CD4-positive, alpha-beta T cell treated with Interleukin-10 for 1 hour (primary cell): ENCODE measurements around the gene DIAPH3.

Experiments
- DNase-seq: peaks from one replicate; pipeline ENCODE4 v3.0.0-alpha.2; 2020

Gene DIAPH3

DNA sequence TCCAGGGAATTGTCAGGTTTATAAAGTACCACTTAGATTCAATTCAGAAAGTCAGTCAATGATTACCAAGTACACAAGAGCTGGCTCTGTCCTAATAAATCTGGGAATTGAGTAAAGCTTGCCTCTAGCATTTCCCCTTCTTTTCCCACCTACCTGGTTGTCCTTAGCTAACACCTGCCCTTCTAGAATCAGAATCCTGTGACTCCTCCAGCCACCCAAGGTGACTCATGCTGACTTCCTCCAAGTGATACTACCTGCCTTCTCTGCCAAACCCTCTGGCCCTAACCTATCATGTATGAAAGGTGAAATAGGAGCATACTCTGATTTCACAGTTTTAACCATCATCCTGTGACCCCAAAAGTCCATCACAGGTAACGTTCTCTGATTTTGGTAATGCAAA lies 151.2 kb downstream of the DIAPH3 start:
- no peak for DNase-seq

DNA sequence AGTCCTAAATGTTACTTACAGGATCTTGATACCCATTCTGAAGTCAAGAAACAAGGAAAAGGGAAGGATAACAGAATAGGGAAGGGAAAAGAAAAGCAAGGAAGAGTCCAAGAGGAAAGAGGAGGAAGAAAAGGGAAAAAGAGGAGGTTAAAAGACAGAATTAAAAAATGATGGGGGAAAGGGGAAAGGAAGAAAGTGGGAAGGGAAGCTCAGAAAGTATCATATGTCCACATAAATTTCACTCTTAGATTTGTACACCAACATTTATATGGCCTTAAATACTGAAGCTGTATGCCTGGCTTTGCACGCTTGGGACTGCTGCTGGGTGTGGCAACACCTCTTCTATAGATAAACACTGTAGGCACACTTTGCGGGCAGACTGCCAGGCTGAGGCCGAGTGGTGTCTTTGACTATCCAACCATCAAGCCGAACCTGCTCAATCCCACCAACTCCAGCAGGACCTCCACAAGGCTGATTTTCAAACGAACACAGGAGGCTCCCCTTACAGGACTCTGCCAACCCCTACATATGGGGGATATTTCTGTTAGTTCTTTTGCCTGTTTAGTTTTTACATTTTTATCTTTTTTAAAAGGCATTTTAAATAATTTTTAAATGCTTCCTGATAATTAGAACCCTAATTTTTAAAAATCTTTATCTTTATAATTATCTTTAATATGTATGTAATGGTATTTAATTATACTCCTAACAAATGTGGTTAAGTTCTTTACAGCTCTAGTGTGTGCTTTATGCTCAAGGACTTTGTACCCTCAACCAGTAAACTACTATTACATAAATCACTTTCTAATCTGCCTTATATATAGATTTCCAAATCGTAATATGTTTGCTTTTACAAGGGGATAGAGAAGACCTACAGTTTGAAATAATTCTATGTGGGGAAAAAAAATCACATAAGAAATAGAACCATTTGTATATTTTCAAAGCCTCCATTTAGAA lies 154.2 kb downstream of the DIAPH3 start:
- DNase-seq, result no peak

DNA sequence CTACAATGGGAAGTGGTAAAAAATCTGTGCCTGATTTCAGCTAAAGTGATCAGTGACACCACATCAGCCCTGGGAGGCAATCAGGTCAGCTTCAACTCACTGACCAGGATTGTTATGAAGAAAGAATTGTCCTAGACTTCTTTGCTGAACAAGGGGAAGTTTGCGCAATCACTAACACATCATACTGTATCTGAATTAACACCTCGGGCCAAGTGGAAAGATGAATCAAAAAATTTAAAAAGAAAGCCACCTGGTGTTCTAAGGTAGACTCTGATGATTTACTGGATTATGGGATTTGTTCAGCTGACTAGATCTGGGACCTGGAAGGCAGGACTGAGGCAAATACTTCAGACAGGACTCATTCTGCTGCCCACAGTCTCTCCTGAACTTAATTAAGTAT lies 161.8 kb downstream of the DIAPH3 start:
- DNase-seq, result no peak

DNA sequence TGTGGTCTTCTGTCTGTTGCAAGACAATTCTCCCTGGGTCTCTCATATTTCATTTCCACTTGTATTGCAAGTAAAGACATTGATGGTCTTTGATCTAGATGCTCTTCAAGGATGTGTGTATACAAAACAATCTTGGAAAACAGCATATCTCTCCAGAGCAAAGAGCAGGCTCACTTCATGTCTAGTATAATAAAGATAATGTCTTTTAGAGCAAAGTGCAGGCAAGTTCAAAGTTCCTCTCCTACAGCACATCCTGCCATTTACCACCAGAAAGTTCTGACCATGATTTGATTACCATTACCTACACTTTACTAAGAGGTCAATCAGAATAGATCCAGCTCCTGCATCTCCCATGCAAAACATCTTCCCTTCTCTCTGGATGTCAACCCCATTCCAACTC lies 162.8 kb downstream of the DIAPH3 start:
- no peak for DNase-seq

DNA sequence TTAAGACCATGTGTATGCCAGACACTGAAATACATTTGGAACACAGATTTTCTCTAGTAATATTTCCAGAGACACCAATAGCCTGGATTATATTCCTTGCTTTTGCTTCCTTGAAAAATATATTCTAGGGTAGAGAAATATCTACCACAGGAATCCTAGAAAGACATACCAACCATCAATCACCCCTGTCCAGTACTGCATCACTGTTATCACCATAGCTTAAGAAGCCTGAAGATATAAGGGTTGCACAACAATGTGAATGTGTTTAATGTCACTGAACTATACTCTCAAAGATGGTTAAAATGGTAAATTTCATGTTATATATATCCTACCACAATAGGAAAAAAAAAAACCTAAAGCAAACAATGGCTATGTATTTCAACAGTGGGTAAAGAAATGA lies 163.6 kb downstream of the DIAPH3 start:
- DNase-seq, result no peak

DNA sequence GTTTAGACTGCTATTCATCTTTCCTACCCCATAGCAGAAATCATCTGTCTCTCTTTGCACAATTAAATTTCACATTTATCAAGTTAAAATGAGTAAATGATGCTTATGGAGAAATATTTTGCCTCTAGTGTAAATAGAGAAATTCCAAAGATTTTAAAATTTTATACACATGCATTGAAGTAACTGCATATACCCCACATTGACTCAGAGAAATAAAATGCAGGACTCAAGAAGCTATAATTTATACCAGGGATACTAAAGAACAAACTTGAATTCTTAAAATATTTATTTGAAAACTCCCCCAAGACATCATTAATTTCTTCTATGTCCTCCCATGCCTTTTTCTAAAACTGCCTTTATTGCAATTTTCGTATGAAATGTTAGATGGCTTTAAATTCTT lies 165.8 kb downstream of the DIAPH3 start:
- DNase-seq, result no peak

DNA sequence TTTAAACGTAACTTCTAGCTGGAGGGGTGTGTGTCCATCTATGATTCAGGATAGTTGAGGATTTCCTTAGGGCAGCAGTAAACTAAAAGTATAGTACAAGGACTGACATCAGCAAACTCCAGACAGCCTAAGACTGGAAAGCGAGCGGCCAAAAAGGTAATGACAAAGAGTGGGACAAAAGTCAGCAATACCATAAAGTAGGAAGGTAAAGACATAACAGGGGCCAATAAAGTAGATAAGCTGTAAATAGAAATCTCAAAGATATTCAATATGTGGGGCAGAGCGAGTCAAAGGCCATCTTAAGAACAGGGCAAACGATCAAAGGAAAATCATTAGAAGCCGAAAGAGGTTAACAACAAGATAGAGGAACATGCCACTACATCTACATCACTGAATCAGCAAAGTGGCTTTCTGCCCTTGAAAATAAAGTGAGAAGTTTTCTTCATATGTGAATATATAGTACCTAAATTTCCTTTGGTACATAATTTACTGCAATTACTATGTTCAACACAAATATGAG lies 167.2 kb downstream of the DIAPH3 start:
- no peak for DNase-seq

DNA sequence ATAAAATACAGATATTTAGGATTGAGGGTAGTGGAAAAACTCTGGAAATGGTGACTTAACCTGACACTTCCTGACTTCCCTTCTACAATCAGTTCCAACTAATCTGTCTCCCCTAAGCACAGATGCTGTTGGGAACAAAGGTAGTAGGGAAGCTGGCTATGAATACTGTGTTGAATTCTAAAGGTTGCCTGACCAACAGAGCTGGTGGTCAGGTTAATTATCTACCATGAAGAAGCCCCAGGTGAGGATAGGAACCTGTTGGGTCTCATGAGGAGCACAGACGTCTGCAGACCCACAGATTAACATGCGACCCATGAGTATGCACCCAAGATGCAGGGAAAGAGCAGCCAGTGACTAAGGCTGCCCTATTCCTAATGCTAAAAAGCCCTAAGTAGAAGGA lies 172.3 kb downstream of the DIAPH3 start:
- DNase-seq, result no peak

DNA sequence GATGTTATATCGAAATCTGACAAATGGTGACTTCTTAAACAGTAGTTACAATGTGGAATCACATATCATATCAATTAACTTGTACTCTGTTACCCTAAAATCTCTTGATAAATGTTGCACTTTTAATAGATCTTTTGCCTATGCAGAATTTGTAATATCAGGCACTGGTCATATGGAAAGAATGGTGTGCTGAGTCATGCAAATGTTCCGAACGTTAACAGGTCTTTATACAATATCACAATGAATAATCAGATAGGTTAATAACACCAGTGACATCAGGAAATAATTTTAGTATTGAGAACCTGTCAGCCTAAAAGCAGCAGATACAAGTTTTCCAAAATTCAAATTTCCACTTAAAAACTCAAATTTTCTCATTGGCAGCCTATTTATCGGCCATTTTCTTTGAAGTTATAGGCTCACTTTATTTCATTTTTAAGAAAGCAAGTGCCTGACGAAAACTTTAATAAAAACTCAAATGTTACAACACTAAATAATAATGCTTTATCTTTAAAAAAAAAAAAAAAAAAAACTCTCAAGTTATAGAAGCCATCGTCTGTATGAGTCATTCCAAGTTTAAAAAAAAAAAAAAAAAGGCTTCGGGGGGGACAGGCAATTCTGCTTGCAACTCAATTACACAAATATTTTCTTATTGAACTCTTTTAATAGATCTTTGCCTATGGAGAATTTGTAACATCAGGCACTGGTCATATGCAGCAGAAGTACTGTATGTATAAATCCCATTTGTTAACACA lies 180.9 kb downstream of the DIAPH3 start:
- no peak for DNase-seq

DNA sequence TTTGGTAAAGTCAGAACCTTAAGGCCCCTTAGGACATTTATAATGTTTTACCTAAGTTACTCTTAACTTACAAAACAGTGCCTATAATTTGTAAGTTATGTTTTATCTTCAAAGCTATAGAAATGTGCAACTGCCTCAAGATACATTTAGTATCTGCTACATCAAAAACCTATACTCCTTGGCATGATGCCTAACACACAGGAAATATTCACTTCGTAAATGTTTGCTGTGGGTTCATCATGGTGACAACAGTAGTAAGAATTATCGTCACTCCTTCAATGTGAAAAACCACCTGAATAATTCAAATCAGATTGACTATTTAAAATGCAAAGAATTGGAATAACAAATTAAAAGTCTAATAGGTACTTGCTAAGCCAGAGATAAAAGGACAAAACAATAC lies 184.1 kb downstream of the DIAPH3 start:
- no peak for DNase-seq

DNA sequence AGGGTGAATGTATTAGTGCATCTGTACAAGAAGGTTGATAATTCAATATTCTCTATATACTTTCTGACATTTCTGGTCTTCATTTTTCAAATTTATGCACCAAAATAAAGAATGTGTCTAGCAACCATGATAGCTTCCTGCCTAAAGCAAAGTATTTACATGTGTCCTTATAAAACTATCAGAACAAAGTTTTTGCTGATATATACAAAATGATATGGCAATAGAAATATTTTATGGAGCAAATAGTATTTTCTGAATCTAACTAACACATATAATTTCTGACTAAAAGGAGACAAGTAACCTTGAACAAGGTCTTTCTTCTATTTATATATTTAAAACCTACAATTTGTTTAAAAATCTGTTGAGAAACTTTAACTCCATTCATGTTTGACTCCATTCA lies 184.9 kb downstream of the DIAPH3 start:
- DNase-seq, result no peak

DNA sequence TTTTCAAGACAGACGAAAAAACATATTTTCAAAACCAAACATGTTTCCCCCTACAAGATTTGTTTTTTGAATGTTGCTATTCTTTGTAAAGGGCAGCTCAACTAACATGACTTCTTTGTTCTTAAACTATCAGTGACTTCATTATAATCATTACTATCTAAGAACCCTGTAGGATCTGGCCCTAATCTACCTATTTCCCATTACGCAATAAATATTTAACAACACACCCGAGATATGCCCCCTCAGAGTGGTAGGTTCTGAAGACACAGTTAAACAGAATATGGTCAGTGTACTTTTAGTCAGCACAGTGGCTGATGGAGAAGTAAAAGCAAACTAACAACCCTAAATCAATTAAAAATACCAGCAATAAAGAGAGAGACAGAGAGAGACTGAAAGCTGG lies 186.9 kb downstream of the DIAPH3 start:
- no peak for DNase-seq

DNA sequence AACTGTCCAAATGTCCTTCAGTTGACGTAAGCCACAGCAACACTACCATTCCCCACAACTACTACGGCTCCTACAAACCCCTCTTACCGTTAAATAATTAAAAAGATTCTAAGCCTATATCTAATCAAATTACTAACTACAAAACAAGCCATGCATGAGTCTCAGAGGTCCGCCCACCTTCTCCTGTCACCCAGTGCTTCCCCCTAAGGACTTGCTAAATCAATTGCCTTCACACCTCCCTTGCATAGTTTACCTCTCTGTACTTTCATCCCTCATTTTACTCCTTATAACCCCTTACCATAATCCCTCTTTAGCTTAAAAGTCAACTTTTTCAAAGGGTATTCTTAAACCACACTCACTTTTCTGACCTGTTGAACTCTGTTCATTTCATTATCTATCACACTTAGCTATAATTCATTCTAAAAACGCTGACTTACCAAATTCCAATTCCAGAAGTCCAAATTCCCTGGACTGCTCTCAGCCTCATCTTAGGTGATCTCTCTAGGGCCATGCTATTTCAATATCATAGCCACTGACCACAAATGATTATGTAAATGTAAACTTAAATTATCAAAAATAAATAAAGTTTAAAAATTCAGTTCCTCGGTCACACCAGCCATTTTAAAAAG lies 187.8 kb downstream of the DIAPH3 start:
- DNase-seq, result no peak

DNA sequence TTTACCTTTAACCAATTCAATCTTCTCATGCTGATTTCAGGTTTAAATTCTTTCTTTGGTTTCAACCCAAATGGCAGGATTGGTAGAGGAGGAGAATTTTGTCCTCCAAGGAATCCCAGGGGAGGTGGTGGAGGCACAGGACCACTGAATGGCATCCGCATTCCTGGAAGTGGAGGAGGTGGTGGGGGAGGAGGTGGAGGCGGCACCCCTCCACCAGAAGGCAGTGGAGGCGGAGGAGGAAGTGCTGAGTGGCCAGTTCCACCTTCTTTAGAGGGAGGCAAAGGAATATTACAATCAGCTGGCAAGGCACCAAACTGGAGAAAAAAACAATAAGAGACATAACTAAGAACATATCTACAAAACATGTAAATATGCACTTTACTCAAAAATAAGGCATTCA lies 192.9 kb downstream of the DIAPH3 start:
- no peak for DNase-seq

DNA sequence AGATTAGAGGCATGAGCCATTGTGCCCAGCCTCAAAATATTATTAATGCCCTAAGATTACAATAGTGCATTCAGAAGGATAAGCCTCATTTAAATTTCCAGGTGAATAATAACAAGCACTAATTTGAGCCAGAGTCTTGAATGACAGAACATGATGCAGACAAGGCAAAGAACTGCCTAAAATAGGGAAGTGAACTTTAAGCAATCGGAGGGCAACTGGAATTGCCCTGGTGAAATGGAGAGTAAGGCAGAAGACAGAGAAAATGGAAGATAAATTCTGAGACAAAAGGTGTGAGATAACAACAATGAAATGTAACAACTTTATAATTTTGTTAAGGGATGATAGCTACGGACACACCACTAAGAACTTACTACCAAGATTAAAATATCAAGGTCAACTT lies 199.9 kb downstream of the DIAPH3 start:
- no peak for DNase-seq

DNA sequence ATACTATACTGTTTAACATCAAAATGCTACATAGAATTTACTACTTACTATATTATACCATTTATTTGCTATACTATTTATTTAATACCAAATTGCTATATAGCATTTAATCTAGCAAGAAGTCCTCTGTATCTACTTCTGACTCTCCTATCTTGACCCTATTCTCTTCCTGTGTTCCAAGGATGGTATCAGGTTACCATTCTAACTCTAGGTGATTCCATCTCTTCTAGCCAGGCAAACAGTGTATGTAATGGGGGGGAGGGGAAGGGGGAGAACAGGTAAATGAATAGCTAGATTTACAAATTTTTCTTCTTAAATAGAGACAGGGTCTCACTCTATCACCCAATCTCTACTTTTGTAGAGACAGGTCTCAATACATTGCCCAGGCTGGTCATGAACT lies 200.3 kb downstream of the DIAPH3 start:
- DNase-seq, result no peak

DNA sequence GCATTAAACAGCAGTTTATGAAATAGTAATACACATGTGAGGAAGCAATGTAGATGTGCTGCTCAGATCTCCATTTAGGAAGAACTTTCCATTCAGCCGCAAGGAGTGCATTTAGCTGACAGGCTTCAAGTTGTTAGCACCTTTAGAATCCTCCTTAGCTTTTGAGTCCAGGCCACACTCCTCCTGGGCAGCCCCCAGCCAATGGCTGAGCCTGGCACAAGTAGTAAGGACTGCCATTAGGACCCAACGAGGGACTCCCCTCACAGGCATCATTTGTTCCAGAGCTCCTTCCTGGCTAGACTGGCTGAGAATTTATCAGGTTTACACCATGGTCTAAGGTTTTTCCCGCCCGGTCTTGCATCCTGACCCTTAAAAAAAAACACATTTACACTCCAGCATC lies 201.4 kb downstream of the DIAPH3 start:
- no peak for DNase-seq

DNA sequence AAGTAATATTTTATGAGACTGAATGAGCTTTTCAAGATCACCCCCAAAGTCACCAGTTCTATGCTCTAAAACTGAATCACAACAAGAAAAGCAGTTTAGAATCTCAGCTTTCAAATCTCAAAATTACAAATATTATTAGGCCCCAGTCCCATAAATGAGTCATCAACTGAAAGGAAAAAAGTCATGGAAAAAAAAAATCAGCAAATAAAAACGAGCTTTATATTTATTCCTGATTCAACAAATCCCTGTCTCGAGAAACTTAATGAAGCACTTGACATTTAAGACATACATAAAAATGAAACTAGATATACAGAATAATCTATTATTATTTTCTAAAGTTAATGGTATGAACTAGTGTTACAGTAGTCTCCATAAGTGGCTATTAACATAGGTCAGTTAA lies 203.0 kb downstream of the DIAPH3 start:
- no peak for DNase-seq

DNA sequence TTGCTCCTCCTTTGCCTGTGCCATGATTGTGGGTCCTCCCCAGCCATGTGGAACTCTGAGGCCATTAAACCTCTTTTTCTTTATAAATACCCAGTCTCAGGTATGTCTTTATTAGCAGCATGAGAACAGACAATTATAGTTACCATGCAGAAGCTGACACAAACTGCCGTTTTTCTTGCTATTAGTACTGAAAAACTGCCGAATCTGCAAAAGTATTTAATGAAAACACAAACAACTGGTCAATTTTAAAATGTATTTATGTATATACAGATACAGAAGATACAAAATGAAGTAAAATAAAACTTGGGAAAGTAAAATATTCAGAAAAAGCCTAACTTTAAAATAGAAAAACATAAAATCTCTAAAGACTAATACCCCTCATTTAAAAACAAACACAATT lies 206.3 kb downstream of the DIAPH3 start:
- no peak for DNase-seq

DNA sequence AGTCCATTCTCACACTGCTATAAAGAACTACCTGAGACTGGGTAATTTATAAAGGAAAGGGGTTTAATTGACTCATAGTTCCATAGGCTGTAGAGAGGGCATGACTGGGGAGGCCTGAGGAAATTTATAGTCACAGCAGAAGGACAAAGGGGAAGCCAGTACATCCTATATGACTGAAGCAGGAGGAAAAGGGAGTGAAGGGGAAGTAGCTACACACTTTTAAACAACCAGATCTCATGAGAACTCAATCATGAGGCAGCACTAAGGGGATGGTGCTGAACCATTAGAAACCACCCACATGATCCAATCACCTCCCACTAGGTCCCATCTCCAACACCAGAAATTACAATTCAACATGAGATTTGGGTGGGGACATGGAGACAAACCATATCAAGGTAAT lies 209.1 kb downstream of the DIAPH3 start:
- no peak for DNase-seq

DNA sequence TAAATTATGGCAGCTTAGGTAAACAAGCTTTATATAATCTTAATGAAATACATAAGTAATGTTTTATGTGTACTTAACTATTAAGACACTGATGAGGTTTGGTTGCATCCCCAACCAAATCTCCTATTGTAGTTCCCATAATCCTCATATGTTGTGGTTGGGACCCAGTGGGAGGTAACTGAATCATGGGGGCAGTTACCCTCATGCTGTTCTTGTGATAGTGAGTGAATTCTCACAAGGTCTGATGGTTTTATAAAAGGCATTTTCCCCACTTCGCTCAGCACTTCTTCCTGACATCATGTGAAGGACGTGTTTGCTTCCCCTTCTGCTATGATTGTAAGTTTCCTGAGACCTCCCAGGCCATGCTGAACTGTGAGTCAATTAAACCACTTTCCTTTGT lies 212.7 kb downstream of the DIAPH3 start:
- DNase-seq, result no peak

DNA sequence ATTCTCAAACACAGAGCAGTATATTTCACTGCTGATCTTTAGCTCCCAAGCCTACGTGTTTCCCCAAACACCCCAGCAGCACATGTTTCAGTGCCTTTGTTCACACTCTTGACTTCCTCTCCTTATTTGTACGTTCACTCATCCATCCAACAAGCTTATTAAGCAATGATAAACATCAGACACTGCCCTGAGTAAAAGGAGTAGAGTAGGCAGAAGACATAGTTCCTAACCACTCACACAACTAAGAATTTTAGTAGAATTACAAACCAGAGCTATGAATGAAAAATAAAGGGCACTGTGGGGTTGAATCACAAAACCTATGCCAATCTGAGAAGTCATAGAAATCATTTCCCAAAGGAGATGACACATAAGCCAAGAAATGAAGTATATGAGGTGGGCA lies 213.5 kb downstream of the DIAPH3 start:
- DNase-seq, result no peak

DNA sequence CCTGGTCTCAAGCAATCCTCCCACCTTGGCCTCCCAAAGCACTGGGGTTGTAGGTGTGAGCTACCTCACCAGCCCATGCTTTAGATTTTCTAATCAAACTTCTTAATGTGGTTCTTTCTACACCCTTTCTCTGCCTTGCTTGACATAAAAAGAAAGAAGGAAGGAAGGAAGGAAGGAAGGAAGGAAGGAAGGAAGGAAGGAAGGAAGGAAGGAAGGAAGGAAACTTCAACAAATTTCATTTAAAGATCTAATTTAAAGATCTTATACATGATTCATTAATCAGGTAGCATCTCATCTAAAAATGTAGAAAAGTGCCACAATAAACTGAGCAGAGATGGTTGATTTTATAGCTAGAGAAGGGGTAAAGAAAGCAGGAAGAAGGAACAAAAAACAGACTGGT lies 215.0 kb downstream of the DIAPH3 start:
- no peak for DNase-seq

DNA sequence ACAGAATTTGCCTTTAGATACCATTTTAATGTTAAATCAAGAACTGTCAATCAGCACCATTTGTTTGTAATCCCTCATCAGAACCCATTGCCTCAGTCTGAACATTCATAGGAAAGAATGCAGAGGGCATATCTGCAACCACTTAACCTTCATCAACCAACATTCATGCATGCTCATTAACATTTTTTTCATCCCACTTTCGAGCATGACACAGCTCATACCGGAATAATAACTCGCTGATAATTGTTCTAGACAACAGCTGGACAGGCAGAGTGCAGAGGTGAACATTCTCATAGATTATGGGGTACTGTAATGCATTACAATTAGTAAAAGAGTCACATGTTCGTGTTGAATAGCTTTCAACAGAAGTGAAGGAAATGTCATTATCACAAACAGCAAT lies 216.8 kb downstream of the DIAPH3 start:
- no peak for DNase-seq
